ENCODE measurements around the gene ATP11B.

DNA sequence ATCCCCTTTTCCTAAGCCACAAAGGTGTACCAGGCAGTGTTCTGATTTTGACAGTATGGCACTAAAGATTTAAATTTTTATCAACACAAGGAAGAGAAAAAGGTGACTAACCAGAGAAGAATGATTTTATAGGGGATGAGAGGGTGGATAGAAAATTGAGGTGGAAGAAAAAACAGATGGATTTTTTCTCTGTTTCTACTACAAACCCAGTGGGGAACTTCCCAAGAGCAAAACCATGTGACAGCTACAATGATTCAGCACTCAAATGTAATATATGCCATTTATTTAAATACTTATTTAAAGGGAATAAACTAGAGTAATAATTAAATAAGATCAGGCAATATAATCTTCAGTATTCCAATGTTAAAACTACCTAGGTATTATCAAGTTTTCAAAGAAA is 176.0 kb downstream of the ATP11B start:
- TF ChIP-seq POLR2A (IDR thresholded peaks at IDR 0.05): no peak
- TF ChIP-seq, protein P1, sequence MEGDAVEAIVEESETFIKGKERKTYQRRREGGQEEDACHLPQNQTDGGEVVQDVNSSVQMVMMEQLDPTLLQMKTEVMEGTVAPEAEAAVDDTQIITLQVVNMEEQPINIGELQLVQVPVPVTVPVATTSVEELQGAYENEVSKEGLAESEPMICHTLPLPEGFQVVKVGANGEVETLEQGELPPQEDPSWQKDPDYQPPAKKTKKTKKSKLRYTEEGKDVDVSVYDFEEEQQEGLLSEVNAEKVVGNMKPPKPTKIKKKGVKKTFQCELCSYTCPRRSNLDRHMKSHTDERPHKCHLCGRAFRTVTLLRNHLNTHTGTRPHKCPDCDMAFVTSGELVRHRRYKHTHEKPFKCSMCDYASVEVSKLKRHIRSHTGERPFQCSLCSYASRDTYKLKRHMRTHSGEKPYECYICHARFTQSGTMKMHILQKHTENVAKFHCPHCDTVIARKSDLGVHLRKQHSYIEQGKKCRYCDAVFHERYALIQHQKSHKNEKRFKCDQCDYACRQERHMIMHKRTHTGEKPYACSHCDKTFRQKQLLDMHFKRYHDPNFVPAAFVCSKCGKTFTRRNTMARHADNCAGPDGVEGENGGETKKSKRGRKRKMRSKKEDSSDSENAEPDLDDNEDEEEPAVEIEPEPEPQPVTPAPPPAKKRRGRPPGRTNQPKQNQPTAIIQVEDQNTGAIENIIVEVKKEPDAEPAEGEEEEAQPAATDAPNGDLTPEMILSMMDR (IDR thresholded peaks at IDR 0.05): no peak

Data from thyroid gland (tissue), 4 donors.